ENCODE results near the gene CHMP6.
"Not testable (repeated sequence)": the region's sequence is repeated elsewhere in the genome, so short reads cannot be mapped to it uniquely, and the experiment has no call there.

DNA sequence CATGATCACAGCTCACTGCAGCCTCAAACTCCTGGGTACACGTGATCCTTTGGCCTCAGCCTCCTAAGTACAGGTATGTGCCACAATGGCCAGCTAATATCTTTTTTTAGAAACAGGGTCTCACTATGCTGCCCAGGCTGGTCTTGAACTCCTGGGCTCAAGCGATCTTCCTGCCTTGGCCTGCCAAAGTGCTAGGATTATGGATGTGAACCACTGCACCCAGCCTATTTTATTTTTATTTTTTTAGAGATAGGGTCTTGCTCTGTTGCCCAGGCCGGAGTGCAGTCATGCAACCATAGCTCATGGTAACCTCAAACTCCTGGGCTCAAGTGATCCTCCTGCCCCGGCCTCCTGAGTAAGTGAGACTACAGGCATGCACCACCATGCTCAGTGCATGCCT, 25.7 kb downstream of the CHMP6 start:
- TF ChIP-seq, protein P1, sequence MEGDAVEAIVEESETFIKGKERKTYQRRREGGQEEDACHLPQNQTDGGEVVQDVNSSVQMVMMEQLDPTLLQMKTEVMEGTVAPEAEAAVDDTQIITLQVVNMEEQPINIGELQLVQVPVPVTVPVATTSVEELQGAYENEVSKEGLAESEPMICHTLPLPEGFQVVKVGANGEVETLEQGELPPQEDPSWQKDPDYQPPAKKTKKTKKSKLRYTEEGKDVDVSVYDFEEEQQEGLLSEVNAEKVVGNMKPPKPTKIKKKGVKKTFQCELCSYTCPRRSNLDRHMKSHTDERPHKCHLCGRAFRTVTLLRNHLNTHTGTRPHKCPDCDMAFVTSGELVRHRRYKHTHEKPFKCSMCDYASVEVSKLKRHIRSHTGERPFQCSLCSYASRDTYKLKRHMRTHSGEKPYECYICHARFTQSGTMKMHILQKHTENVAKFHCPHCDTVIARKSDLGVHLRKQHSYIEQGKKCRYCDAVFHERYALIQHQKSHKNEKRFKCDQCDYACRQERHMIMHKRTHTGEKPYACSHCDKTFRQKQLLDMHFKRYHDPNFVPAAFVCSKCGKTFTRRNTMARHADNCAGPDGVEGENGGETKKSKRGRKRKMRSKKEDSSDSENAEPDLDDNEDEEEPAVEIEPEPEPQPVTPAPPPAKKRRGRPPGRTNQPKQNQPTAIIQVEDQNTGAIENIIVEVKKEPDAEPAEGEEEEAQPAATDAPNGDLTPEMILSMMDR (IDR thresholded peaks at IDR 0.05; ENCODE audit: low read depth, low read length), result not testable (repeated sequence)
- not testable (repeated sequence) for TF ChIP-seq POLR2A (IDR thresholded peaks at IDR 0.05; ENCODE audit: extremely low read depth, insufficient read length)
- TF ChIP-seq, protein P2, sequence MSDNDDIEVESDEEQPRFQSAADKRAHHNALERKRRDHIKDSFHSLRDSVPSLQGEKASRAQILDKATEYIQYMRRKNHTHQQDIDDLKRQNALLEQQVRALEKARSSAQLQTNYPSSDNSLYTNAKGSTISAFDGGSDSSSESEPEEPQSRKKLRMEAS (IDR thresholded peaks at IDR 0.05; ENCODE audit: low read depth, low read length), result not testable (repeated sequence)

All from NB4 (cell line).